SK-N-MC (cell line): Measurements from ENCODE around the gene CDH4.

Experiments
- DNase-seq: peaks from one replicate; pipeline ENCODE4 v3.0.0-alpha.2; 2011; ENCODE audit warnings: low read depth, low spot score
- H3K27ac ChIP-seq: fragments of 200-600 bp; sonication (generic); 2 replicates; pipeline ENCODE4 v1.5.1; 2016; ENCODE audit warnings: mixed run types
- H3K36me3 ChIP-seq: fragments of 200-600 bp; sonication (generic); 2 replicates; pipeline ENCODE4 v1.6.1; 2017; ENCODE audit warnings: antibody characterized with exemption, low read length, mixed read lengths; ENCODE audit not compliant: insufficient read depth
- H3K4me3 ChIP-seq: fragments of 200-600 bp; sonication (generic); 2 replicates; pipeline ENCODE4 v1.5.1; 2016
- H3K9ac ChIP-seq: fragments of 200-600 bp; sonication (generic); 2 replicates; pipeline ENCODE4 v1.8.0; 2017; ENCODE audit warnings: mixed run types, mixed read lengths; ENCODE audit not compliant: insufficient read length
- H3K9me3 ChIP-seq: fragments of 200-600 bp; sonication (generic); 2 replicates; pipeline ENCODE4 v1.6.1; 2017; ENCODE audit warnings: low read depth, mild to moderate bottlenecking, antibody characterized with exemption, low read length, moderate library complexity, mixed read lengths
- EZH2 ChIP-seq: fragments of 200-600 bp; sonication (generic); IDR thresholded peaks from one replicate; pipeline ENCODE4 v1.6.1; 2017; ENCODE audit warnings: antibody characterized with exemption
- FOXP2 ChIP-seq: optimal IDR thresholded peaks from 2 replicates; pipeline ENCODE3; 2011; ENCODE audit warnings: mild to moderate bottlenecking, moderate library complexity; ENCODE audit not compliant: insufficient read depth; ENCODE audit errors: extremely low read length, control extremely low read depth
- POLR2AphosphoS5 ChIP-seq: IDR thresholded peaks from 2 replicates; pipeline ENCODE4 v1.6.1; 2012; ENCODE audit warnings: mild to moderate bottlenecking, low read depth, low read length, borderline replicate concordance

Gene CDH4

GRCh38 chr20:61891476-61891875 is 639.4 kb downstream of the CDH4 start:
- TF ChIP-seq FOXP2 (no peak), POLR2AphosphoS5 (no peak), EZH2 (no peak)
- Histone ChIP-seq H3K9ac (no peak overlapping the region), H3K27ac (no peak overlapping the region), H3K4me3 (no peak overlapping the region), H3K36me3 (no peaks in the 10 kb centered on the region), H3K9me3 (no peaks in the 10 kb centered on the region)
- no peak for DNase-seq

DNA sequence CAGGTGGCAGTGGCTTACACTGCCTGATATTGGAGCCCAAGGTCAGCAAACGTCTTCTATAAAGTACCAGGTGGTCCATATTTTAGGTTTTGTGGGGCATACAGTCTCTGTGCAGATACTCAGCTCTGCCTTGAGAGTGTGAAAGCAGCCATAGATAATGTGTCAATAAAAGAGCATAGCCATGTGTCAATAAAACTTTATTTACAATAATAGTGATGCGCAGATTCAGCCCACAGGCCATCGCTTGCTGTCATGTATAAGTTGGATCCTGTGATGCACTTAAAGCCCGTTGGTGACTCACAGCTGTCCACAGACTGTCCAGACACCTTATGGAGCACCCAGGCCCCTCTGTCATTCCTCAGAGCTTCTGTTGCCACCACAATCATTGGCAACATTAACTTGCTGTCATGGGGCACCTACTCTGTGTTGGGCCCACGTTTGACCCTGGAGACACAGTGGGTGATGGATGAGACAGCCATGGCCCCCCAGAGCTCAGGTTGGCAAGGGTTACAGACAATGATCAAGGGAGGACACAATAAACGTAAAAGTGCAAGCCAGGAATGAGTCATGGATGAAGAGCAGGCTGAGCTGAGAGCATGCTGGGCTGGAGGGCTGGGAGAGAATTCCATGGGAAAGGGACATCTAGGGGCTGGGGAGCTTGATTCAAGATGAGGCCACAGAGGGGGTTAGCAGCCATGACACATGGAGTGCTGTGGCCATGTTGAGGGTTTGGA is 640.0 kb downstream of the CDH4 start:
- H3K9me3 ChIP-seq, result no peaks in the 10 kb centered on the region
- no peak overlapping the region for H3K4me3 ChIP-seq
- DNase-seq, result no peak
- H3K36me3 ChIP-seq, result no peaks in the 10 kb centered on the region
- H3K27ac ChIP-seq, result no peak overlapping the region
- no peak overlapping the region for H3K9ac ChIP-seq
- TF ChIP-seq EZH2 (no peak), FOXP2 (no peak), POLR2AphosphoS5 (no peak)

- Histone ChIP-seq H3K9ac (no peak overlapping the region), H3K9me3 (no peaks in the 10 kb centered on the region), H3K36me3 (no peaks in the 10 kb centered on the region), H3K27ac (no peak overlapping the region), H3K4me3 (no peak overlapping the region)
- DNase-seq, result no peak
- TF ChIP-seq EZH2, result no peak
- no peak for TF ChIP-seq FOXP2
- TF ChIP-seq POLR2AphosphoS5, result no peak
Measured at GRCh38 chr20:61895016-61895415, 643.0 kb downstream of the CDH4 start.

DNA sequence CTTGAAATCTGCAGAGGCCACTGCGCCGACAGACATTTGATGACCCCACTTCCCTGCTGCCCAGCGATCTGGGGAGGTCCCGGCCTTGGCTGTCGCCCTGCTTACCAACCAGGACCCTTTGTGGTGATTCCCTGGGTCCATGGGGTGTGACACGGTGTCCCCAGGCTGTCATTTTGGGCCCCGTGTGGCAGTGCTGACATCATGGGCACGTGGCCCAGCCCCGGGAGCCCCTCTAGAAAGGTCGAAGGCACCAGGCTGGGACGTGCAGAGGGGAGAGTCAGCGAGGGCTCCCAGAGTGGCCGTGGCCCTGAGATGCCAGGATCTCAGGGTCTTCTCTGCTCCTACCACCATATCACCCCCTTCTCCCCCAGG is 643.6 kb downstream of the CDH4 start:
- DNase-seq, result no peak
- H3K4me3 ChIP-seq, result no peak overlapping the region
- no peaks in the 10 kb centered on the region for H3K36me3 ChIP-seq
- TF ChIP-seq POLR2AphosphoS5 (no peak), EZH2 (no peak), FOXP2 (no peak)
- no peak overlapping the region for H3K9ac ChIP-seq
- no peak overlapping the region for H3K27ac ChIP-seq
- H3K9me3 ChIP-seq, result no peaks in the 10 kb centered on the region

DNA sequence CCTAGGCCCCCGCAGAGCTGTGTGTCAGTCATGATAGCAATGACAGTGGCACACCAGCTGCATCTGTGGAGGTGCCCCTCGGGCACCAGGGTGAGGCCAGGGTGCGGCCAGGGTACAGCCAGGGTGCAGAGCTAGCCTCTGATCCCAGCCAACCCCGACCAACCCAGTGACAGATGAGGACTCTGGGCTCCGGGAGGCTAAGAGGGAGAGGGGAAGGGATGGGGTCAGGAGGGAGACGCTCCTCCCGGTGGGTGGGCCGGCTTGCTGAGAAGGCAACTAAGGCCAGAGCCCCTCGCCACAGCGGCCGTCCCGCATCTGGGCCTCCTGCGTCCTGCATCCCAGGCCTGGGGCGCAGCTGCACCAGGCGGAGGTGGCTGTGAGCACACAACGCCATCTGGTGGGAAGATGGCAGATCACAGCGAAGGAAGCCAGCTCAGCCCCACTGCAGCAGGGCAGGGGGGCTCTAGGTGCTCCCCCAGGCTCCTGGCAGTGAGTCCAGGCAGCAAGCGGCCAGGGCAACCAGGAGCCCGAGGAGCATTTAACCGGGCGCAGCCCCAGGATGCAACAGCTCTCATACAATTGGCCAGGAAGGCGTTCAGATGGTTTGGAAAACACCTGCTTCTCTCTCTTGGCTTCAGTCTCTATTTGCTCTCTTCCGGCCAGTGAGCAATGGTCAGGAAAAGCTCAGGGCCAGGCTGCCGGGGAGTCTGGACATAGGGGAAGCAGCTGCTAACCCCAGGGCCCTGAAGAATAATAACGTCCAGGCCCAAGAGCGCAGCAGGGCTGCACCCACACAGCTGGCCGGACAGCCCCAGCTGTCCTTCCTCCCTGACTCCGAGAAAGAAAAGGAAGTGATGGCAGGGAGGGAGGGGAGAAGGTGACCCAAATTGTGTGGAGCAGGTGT is 644.2 kb downstream of the CDH4 start:
- no peak for DNase-seq
- H3K9ac ChIP-seq, result no peak overlapping the region
- H3K4me3 ChIP-seq, result no peak overlapping the region
- H3K27ac ChIP-seq, result no peak overlapping the region
- TF ChIP-seq EZH2 (no peak), POLR2AphosphoS5 (no peak), FOXP2 (no peak)
- H3K9me3 ChIP-seq, result no peaks in the 10 kb centered on the region
- no peaks in the 10 kb centered on the region for H3K36me3 ChIP-seq

GRCh38 chr20:61897401-61898295 is 645.6 kb downstream of the CDH4 start:
- no peak overlapping the region for H3K27ac ChIP-seq
- H3K9ac ChIP-seq, result no peak overlapping the region
- DNase-seq, result no peak
- H3K9me3 ChIP-seq, result no peaks in the 10 kb centered on the region
- H3K36me3 ChIP-seq, result no peaks in the 10 kb centered on the region
- no peak for TF ChIP-seq FOXP2
- TF ChIP-seq POLR2AphosphoS5, result no peak
- TF ChIP-seq EZH2, result no peak
- H3K4me3 ChIP-seq, result no peak overlapping the region

DNA sequence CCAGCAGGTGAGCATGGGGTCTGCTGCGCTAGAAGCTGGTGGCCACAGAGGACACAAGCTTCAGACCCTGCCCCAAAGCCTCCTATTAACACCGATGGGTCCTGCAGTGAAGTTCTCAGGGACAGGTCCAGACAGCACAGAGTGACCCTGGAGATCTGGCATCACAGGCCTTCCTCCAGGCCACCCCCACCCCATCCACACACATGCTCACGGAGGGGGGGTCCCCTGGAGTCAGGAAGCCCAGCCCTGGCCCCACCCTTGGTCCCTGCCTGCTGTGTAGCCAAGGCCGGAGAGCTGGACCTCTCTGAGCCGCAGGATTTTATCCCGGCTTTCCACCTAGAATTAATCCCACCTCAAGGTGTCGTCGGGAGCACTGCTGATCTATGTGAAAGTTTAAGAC is 646.3 kb downstream of the CDH4 start:
- H3K27ac ChIP-seq, result no peak overlapping the region
- H3K9ac ChIP-seq, result no peak overlapping the region
- no peaks in the 10 kb centered on the region for H3K36me3 ChIP-seq
- H3K9me3 ChIP-seq, result no peaks in the 10 kb centered on the region
- no peak overlapping the region for H3K4me3 ChIP-seq
- TF ChIP-seq POLR2AphosphoS5 (no peak), EZH2 (no peak), FOXP2 (no peak)
- DNase-seq, result no peak
